ENCODE results near the gene SORT1.

GRCh38 chr1:109426281-109427170, 28.8 kb upstream of the SORT1 start, which contains the start of gene PSMA5:
- no peak for TF ChIP-seq RARB (CRISPR knock-in tag; IDR thresholded peaks at IDR 0.05)
- TF ChIP-seq ZFP30 (CRISPR knock-in tag; IDR thresholded peaks at IDR 0.05), result no peak
- TF ChIP-seq, protein P1, sequence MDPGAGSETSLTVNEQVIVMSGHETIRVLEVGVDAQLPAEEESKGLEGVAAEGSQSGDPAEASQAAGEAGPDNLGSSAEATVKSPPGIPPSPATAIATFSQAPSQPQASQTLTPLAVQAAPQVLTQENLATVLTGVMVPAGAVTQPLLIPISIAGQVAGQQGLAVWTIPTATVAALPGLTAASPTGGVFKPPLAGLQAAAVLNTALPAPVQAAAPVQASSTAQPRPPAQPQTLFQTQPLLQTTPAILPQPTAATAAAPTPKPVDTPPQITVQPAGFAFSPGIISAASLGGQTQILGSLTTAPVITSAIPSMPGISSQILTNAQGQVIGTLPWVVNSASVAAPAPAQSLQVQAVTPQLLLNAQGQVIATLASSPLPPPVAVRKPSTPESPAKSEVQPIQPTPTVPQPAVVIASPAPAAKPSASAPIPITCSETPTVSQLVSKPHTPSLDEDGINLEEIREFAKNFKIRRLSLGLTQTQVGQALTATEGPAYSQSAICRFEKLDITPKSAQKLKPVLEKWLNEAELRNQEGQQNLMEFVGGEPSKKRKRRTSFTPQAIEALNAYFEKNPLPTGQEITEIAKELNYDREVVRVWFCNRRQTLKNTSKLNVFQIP (CRISPR knock-in tag; IDR thresholded peaks at IDR 0.05; ENCODE audit: borderline replicate concordance, low read depth), result no peak
- TF ChIP-seq, protein P2, sequence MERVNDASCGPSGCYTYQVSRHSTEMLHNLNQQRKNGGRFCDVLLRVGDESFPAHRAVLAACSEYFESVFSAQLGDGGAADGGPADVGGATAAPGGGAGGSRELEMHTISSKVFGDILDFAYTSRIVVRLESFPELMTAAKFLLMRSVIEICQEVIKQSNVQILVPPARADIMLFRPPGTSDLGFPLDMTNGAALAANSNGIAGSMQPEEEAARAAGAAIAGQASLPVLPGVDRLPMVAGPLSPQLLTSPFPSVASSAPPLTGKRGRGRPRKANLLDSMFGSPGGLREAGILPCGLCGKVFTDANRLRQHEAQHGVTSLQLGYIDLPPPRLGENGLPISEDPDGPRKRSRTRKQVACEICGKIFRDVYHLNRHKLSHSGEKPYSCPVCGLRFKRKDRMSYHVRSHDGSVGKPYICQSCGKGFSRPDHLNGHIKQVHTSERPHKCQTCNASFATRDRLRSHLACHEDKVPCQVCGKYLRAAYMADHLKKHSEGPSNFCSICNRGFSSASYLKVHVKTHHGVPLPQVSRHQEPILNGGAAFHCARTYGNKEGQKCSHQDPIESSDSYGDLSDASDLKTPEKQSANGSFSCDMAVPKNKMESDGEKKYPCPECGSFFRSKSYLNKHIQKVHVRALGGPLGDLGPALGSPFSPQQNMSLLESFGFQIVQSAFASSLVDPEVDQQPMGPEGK (CRISPR knock-in tag; IDR thresholded peaks at IDR 0.05; ENCODE audit: borderline replicate concordance), result no peak
- no peak for TF ChIP-seq OSR1 (CRISPR knock-in tag; IDR thresholded peaks at IDR 0.05)
- no peak for TF ChIP-seq ARNTL (CRISPR knock-in tag; IDR thresholded peaks at IDR 0.05; ENCODE audit: borderline replicate concordance, low read depth)
- TF ChIP-seq TOX (CRISPR knock-in tag; IDR thresholded peaks at IDR 0.05; ENCODE audit: borderline replicate concordance), result no peak
- TF ChIP-seq ZFP3 (CRISPR knock-in tag; IDR thresholded peaks at IDR 0.05), result 0 out of 2 replicates have a peak, but pooled peaks have one; percentile 23
- TF ChIP-seq TCF4 (CRISPR knock-in tag; IDR thresholded peaks at IDR 0.05; ENCODE audit: borderline replicate concordance), result no peak
- TF ChIP-seq, protein P3, sequence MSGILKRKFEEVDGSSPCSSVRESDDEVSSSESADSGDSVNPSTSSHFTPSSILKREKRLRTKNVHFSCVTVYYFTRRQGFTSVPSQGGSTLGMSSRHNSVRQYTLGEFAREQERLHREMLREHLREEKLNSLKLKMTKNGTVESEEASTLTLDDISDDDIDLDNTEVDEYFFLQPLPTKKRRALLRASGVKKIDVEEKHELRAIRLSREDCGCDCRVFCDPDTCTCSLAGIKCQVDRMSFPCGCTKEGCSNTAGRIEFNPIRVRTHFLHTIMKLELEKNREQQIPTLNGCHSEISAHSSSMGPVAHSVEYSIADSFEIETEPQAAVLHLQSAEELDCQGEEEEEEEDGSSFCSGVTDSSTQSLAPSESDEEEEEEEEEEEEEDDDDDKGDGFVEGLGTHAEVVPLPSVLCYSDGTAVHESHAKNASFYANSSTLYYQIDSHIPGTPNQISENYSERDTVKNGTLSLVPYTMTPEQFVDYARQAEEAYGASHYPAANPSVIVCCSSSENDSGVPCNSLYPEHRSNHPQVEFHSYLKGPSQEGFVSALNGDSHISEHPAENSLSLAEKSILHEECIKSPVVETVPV (CRISPR knock-in tag; IDR thresholded peaks at IDR 0.05), result no peak

Measured in SK-N-SH treated with all-trans-retinoic acid at 6 μM for 48 hours (cell line).